Activated T-cell treated with anti-CD3 and anti-CD28 coated beads, Interleukin-2, amount 50 U/mL, for 48 hours (primary cell): Measurements from ENCODE around the gene PTPRR.

Experiments
- DNase-seq, 2 experiments: peaks; one replicate each; pipeline ENCODE4 v3.0.0-alpha.2; 2020

Gene PTPRR

DNA sequence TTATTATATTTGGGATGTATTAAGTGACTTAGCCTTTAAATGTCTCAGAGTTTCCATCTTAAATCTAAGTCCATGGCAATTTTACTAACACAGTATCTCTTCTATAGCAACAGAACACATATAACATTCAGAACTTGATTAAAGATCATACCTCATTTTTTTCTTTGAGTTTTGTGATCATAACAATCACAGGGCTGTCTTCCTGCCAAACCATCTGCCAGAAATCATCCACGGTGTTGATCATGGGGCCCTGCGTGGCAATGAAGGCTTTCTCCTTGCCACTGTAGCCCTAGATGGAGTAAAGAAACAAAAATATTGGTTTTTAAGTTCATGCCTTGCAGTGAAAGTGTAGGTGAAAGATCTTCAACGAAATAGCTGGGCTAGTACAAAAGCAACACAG, 236.6 kb downstream of the PTPRR start:
- no peak for DNase-seq

DNA sequence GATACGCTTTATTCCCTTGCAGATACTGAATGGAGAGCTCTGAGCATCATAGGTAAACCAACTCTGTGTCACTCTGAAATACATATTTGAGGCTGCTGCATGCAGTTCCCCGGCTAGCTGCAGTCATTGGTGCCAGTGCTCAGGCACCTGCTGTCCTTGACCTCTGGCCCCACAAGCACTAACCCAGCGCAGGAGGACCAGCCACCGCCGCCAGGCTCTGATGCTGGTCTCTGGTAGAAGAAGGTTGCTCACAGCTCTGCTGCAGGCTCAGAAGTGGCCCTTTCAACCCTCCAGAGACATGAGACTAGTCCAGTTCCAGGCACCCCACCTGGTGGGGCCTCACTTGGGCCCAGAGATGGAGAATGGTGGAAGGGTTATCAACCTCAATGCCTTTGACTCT, 248.8 kb downstream of the PTPRR start:
- DNase-seq: no peak

GRCh38 chr12:70670948-70671347, 249.6 kb downstream of the PTPRR start:
- no peak for DNase-seq

- DNase-seq: no peak
Measured at GRCh38 chr12:70667253-70667652, 253.3 kb downstream of the PTPRR start.

DNA sequence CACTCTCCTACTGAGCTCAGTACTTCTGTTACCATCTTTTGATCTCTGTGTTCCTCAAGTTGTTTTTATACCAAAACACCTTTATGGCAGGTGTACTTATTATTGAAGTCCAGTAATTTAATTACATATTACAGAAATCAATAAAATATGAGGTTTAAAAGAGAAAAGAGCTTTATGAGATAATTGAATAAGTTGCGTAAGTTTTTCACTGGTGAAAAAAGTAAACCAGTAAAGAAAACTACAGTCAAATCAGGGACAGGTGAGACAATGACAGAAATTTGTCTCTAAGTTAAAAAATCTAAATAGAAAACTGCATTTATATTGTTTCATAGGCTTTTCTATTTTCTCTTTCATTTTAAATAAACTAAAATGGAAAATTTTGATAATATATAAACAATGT, 254.2 kb downstream of the PTPRR start:
- no peak for DNase-seq

GRCh38 chr12:70664465-70664881, 256.1 kb downstream of the PTPRR start:
- no peak for DNase-seq

- no peak for DNase-seq
Measured at GRCh38 chr12:70663838-70664237, 256.7 kb downstream of the PTPRR start.

DNA sequence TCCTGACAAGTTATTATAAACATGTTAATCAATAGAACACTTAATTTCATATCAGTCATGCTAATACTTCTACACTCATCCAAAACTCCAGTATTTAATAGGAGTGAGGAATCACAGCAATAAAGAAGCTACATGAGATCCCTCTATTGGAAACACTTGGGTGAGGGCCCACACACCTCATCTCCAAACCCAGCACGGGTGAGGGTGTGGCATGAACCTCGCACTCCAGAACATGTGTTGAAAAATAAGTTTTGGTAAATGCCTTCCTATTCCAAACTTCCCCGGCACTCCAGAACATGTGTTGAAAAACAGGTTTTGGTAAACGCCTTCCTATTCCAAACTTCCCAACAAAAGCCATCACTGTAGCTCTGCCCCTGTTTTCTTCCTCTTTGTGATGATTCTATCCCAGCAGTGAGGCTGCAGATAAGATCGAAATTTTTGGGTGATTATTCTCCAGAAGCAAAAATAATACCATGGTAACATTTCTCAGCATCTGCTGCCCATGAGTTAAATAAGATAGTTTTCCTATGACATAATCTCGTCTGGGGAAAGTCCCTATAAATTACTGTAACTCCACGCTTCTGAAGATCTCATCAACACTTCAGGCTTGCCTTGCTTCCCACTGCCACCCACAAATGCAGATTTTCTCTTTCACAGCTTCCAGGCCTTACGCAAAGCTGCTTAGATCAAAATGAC, 258.9 kb downstream of the PTPRR start:
- DNase-seq: no peak

GRCh38 chr12:70660620-70661219, 259.8 kb downstream of the PTPRR start:
- no peak for DNase-seq

- no peak for DNase-seq
Measured at GRCh38 chr12:70660002-70660604, 260.4 kb downstream of the PTPRR start.

DNA sequence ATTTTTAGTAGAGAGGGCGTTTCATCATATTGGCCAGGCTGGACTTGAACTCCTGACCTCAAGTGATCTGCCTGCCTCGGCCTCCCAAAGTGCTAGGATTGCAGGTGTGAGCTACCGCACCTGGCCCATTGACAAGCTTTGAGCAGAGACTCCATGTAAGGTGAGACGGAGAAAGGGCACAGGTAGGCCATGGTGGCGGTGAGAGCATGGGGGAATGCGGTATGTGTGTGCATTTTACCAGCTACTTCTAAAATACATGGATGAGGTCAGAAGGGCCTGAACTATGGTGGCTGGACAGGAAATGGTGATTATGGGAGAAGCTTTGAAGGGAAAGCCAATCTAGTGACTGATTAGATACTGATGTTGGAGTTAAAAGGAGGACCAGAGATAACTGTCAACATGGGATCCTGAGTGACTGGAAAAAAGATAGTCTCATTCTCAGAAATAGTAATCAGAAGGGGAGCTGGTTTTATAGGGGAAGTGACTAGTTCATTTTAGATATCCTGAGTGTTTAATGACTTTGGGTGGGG, 261.4 kb downstream of the PTPRR start:
- DNase-seq: no peak

- DNase-seq: no peak
Measured at GRCh38 chr12:70657616-70658286, 262.8 kb downstream of the PTPRR start.

DNA sequence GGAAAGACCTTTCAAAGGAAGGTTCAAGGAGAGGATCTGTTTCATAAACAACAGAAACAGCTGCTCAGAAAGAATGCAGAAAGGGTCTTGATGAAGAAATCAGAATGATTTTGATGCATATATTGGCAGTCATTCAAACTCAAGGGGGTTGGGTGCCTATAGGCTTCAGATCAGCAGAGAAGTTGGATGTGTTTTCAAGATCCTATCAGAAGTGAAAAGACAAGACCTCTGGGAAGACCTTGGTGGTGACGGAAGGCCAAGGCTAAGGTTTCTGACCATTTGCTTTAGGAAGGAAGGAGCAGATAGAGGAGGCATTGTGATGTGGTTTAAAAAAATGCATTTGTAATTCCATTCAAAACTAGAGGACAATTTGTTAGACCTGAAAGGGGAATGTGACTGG, 268.1 kb downstream of the PTPRR start:
- DNase-seq: no peak

DNA sequence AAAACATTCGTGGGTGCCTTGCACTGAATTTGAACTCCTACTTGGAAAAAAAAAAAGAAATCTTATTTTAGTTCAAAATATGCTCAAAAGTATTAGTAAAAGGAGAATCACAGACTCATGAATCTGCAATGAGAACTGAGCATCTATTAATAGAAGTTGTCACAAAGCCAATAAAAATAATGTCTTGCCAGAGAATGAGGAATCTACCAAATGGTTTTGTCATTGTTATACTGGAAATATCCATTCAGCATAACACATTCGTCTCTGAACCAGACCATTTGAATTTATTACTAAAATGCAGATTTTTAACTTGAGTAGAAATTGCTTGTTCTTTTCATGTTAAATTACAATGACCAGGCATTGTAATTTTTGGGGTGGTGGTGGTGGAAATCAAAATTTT, 271.7 kb downstream of the PTPRR start:
- no peak for DNase-seq

DNA sequence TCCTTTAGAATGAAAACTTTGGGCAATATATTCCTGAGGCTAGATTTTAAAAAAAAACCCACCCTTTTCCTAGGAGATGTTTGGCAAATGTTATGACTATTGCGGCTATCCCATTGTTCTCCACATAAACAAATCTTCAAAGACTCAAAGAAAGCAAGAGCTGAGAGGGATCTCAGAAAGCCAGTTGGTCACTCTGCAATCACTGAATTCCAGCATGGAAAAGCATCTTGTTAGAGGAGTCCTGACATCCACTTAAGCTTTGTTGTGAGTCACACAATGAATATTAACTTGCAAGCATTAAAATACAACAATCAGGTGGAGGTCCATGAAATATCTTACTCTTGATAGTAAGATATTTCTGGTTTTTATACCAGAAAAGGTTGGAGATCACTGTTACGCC, 272.3 kb downstream of the PTPRR start:
- no peak for DNase-seq

GRCh38 chr12:70646850-70647249, 273.7 kb downstream of the PTPRR start:
- DNase-seq: no peak

DNA sequence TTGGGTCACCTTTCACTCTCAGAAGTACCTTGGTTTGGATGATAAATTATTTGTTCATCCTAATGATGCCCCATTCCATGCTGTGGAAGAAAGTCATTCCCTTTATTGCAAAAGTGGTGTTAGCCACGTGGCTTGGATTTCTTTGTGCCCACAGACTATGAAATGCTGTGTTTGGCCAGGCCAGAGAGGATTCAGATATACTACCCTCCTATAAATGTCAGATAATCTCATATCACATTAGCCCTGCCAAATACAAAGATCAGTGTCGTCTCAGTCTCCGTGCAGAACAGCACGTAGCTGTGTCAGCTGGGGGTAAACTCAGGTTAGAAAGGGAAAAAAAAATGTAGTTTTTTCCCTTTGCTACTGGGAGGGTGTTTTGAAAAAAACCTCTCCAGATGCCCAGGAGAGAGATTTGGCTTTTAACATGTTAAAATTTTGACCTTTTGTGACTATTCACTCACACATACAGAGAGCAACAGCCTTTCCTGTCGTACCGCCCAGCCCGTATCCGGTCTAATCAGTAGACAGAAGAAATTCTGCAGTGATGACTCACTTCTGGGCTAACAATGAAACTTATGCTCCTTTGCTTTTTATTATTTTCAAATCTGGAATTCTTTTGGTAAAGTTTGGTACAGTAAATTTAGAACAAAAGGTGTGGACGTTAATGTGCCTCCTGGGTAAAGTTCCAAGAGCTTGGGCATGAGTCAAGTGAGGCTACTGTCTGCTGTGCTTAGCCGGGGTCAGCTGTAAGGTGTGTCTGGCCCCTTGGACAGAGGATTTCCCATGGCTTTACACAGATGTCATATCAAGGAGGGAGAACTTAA, 274.8 kb downstream of the PTPRR start:
- DNase-seq: no peak

DNA sequence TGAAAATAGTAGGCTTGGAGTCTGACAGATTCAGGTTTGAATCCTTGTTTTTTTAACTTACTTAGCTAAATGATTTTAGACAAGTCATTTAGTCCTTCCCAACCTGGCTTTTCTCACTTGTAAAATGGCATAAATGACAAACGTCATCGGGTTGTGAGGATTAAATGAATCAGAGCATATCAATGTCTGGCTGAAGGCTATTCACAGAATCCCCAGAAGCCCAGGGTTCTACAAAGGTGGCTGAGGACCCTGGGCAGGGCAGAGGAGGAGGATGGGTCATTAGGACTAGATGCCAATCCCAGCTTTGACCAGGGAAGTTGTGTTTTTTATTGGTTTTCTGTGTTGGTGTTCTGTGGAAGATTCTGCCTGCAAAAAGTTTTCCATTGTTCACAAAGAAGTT, 275.7 kb downstream of the PTPRR start:
- DNase-seq: no peak

GRCh38 chr12:70643939-70644338, 276.6 kb downstream of the PTPRR start:
- DNase-seq: no peak

DNA sequence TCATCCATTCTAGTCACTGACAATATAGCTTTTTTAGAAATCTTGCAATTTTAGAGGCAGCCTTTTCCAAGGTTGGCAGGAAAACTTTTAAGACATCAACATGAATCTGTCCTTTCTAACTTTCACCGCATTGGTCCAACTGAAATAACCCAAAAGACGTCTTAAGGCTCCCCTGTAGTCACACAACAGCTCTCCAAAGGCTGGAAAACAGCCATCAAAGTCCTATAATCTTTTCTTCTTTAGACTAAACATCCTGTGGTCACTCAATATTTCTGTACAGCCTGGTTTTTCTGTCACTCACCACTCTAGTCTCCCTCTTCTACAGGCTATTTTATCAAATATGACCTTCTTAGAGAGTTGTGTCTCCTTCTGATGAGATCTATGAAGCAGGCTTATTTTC, 278.8 kb downstream of the PTPRR start:
- no peak for DNase-seq

DNA sequence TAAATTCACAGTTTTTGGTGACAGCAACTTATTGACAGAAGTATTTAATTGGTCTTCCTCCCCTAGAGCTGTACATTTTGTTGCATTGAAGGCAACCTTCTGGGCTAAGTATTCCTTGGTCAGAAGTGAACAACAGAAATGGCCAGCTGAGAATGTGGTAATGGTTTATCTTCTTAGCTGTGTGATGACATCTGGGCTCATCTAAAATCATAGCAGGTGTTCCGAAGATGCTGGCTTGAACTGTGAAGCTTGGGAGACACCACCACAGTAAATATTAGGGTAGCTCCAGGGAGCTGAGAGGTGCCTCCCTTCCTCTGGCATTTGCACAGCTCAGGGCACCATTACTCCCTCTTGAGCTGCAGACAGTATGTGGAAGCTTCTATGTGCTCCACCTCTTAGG, 279.6 kb downstream of the PTPRR start:
- DNase-seq: no peak

DNA sequence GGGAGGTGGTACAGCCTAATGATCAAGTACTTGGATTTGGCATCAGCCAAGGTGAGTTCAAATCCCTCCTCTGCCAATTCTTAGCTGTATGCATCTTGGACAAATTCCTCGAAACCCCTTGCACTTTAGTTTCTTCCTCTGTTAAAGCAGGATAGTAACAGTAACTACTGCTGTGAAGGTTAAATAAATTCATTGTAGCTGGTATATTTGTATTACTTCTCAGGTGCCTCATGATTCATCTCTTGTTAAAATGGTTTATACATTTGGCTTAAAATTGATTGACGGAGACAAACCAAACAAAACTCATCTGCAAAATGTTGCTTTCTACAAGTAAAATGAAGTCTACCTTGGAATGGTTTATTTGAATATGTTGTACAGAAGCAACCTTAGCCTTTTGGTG, 281.0 kb downstream of the PTPRR start:
- DNase-seq: no peak
